ENCODE results near the gene GALNT1. TPM values are rescaled to one million over a fixed set of nuclear protein-coding genes. Genes with fewer than 3 reads are reported as not detected.
A peak's percentile ranks its signal among the peaks of the same experiment; 100 is the strongest.

The GALNT1 gene
- total RNA-seq, 1 experiment from 2014 or later, result 63.0 TPM

DNA sequence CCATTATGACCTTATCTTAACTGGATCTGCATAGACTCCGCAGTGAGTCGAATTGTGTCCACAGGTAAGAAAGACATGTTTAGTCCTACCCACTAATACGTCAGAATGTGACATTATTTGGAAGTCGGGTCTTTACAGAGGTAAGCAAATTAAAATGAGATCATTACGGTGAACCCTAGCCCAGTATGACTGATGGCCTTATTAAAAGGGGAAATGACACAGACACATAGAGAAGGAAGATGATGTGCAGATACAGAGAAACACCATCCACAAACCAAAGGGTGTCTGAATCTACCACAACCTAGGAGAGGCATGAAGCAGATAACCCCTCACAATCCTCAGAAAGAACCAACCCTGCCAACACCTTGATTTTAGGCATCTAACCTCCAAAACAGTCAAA lies 135.6 kb downstream of the GALNT1 start:
- no peak for DNase-seq (ENCODE audit: low read depth)

DNA sequence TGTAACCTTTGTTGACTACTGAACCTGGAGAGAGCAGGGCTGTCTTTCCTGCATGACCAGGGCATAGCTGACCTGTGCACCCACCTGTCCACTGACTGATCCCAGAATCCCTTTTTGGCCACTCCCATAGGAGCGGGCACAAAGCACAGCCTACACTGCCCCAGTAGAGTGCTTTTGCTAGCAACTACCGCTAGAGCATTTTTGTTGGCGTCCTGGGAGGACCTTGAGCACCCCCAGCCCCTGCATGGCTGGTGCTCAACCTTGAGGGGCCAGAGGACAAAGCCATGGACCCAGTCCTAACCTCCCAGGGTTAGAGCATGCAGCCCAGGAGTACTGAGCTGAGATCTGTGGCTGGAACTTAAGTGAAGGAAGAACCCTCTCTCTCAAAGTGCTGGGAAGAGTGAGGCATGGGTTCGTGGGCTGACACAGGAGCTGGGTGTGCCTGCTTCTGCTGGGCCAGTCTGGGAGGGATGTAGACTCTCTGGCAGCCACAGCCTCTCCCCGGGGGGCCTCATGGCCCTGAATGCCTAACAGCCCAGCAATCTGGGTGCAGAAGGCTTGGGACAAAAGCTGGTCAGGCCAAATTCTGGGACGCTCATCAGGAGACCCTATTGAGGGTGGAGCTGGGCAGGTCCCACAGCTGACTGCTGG lies 140.0 kb downstream of the GALNT1 start:
- no peak for DNase-seq (ENCODE audit: low read depth)

GRCh38 chr18:35728676-35729075 lies 147.1 kb downstream of the GALNT1 start:
- DNase-seq (ENCODE audit: low read depth), result peak; percentile 13

- DNase-seq (ENCODE audit: low read depth), result no peak
These were observed 148.6 kb downstream of the GALNT1 start for GRCh38 chr18:35729991-35730668.

DNA sequence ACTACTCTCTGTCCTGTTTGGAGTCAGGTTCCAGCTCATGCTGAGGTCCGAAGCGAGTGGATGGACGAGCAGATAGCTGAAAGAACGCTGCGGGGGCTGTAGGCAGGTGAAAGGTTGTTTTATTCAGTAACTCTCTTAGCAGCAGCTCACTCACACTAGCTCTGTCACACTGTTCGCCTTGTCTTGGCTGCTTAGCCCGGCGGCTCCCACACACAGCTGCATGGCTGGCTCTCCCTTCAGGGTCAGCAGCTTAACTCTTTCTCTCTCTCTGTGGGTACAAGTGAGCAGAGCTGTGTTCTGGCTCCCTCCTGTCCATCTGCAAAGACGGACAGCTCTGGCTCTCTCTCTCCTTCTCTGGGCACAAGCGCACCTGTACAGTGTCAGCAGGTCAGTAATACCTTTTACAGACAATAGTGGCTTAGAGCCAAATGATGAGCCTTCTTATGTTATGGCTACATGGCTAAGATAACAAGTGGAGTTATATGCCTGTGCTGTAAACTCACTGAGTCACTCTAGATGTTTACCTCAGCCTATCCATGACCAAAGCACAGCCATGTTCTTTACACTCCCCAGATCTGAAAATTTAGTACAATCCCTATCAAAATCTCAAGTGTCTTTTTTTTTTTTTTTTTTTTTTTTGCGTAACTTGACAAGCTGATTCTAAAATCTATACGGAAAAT lies 149.3 kb downstream of the GALNT1 start:
- DNase-seq (ENCODE audit: low read depth), result no peak

GRCh38 chr18:35731701-35732100 lies 150.2 kb downstream of the GALNT1 start:
- DNase-seq (ENCODE audit: low read depth), result no peak

DNA sequence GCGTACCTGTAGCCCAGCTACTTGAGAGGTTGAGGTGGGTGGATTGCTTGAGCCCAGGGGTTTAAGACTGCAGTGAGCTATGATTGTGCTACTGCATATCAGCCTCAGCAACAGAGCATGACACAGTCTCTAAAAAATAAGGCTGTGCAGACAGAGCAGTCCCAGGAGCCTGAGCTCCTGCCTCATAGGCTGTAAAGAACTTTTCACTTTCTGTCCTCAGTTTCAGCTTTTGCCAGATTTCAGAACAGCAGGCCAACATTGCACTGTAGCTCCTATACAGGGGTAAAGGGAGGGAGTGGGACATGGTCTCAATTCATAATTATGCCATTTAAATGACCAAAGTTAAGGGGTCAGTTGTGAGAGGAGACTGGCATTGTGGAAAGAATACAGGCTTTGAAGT lies 150.6 kb downstream of the GALNT1 start:
- no peak for DNase-seq (ENCODE audit: low read depth)

- DNase-seq (ENCODE audit: low read depth), result no peak
These were observed 151.1 kb downstream of the GALNT1 start for GRCh38 chr18:35732636-35733035.

GRCh38 chr18:35733408-35733807 lies 151.9 kb downstream of the GALNT1 start:
- no peak for DNase-seq (ENCODE audit: low read depth)

DNA sequence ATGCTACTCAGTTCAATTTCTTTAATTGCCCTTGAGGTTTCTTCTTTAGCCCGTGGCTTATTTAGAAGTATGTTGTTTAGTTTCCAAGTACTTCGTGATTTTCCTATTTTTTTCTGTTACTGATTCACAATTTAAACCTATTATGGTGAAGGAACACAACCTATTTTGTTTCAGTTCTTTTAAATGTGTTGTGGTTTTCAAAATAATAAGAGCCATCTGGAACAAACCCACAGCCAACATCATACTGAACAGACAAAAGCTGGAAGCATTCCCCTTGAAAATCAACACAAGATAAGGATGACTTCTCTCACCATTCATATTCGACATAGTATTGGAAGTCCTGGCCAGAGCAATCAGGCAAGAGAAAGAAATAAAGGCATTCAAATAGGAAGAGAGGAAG lies 155.2 kb downstream of the GALNT1 start:
- DNase-seq (ENCODE audit: low read depth), result no peak

DNA sequence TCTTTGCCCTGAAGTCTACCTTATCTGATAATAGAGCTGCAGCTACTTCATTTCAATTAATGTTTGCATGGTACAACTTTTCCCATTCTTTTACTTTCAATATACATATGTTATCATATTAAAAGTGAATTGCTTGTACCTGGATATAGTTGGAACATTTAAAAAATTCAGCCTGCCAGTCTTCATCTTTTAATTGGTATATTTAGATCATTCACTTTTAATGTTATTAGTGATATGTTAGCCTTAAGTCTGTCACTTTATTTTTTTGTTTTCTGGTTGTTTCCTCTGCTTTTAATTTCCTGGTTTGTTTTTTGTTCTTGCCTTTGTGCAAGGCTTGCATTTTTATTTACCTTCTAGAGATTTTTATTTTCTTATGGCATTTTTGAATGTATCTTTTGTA lies 158.2 kb downstream of the GALNT1 start:
- no peak for DNase-seq (ENCODE audit: low read depth)

GRCh38 chr18:35740656-35741055 lies 159.1 kb downstream of the GALNT1 start:
- DNase-seq (ENCODE audit: low read depth), result no peak

GRCh38 chr18:35743916-35744315 lies 162.4 kb downstream of the GALNT1 start:
- DNase-seq (ENCODE audit: low read depth), result no peak

DNA sequence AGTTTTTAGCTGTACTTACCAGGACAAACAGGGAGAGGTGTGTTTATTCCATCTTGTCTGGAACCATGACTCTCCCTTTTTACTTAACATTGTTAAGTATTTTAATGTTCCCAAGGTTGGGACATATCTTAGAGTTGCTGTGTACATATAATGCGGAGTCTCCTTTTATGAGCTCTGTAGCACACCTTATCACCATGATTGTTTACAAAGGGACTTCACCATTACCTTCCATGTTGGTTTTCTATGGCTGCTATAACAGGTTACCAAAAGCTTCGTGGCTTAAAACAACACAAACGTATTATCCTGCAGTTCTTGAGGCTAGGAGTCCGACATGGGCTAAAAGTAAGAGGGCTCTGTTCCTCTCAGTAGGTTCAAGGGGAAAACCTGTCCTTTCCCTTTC lies 164.3 kb downstream of the GALNT1 start:
- no peak for DNase-seq (ENCODE audit: low read depth)

DNA sequence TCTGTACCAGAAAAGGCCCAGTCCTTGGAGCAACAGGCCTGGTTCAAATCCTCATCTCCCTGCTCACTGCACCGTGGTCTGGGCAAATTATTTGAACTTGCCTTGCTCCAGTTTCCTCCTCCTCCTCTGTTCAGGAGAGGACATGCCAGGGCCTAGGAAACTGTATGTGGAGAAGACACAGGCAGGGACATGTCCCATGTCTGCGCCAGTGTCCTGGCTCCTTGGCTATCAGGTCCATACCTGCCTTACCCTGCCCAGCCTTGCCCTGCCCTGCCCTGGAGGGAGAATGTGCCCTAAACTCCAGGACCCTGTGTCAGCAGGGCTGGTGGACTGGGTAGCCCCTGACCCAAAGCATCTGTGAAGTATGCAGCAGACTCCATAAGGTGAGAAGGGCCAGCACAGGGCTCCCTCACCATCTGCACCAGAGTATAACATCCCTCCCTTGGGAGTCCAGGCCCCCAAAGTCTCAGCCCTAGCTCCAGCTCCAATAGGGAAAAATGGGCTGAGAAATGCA lies 165.3 kb downstream of the GALNT1 start:
- no peak for DNase-seq (ENCODE audit: low read depth)

- no peak for DNase-seq (ENCODE audit: low read depth)
These were observed 166.4 kb downstream of the GALNT1 start for GRCh38 chr18:35747894-35748472.

- DNase-seq (ENCODE audit: low read depth), result no peak
These were observed 168.2 kb downstream of the GALNT1 start for GRCh38 chr18:35749701-35750100.

DNA sequence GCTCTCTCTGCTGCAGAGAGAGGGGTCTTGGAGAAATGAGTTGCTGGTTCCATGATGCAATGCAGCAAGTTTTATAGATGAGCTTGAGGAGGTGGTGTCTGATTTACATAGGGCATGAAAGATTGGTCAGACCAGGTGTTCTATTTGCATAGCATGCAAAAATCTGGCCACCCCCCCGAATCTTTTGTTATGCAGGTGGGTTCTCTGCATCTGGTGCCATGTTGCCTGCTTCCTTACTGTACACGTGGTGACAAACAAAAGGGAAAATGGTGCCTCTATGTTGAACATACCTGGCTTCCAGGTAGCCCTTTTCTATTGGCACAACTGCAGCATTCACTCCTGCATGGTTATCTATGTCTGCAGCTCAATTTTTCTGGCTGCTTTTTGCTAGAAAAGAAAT lies 169.4 kb downstream of the GALNT1 start:
- no peak for DNase-seq (ENCODE audit: low read depth)

DNA sequence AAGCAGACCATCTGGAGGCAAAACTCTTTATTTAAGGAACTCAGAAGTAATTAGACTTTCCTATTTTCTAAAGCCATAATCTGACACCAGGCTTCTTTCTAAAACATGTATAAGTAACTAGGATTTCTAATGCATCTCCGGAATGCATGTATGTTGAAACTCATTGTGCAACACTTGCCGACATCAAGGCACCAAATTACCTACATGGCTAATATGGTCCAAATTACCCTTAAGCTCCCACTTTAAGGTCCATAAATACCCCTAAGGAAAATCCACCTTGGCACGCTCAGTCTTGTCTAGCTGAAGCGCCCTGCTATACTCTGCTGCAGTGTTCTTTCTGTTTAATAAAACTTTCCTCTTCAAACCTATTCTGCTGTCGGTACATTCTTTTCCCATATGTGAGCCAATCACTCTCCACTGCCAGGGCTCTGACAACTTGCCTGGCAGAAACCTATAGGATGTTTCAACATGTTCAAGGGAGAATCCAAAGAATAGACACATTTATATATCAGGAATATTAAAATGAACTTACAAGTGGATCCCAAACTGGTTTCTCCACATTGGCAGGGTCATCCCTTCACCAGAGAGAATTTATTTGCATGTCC lies 171.9 kb downstream of the GALNT1 start:
- no peak for DNase-seq (ENCODE audit: low read depth)

- no peak for DNase-seq (ENCODE audit: low read depth)
These were observed 172.9 kb downstream of the GALNT1 start for GRCh38 chr18:35754464-35754863.

- DNase-seq (ENCODE audit: low read depth), result no peak
These were observed 173.8 kb downstream of the GALNT1 start for GRCh38 chr18:35755369-35755768.

DNA sequence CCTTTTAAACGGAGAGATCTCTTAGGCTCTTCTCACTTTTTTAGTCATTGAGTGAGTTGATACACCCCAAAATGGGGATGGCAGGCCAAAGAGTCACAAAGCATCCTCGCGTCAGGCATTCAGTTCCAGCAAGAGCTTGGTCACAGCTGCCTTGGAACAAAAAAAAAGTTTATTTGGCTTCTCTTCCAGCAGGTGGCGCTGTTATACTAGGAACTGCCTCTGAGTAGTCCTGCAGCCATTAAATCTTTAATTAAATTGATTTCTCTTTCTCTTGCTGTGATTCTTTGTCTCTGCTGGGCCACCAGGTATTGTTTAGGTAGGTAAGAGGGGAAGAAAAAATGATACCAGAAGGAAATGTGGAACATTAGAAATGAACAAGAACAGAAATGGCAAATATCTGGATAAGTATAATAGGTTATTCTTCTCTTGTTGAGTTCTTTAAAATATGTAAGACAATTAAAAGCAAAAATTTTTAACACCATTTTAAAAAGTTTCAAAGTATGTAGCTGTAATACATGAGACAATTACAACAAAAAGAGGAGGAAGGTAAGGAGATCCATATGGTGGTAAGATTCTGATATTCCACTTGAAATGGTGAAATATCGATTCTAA lies 175.1 kb downstream of the GALNT1 start:
- peak; percentile 52 for DNase-seq (ENCODE audit: low read depth)
